ENCODE results near the gene CCBE1. TPM values are rescaled to one million over a fixed set of nuclear protein-coding genes. Genes with fewer than 3 reads are reported as not detected.

The CCBE1 gene
- polyA plus RNA-seq, 1 donor from 2014 or later = 0.19 TPM

DNA sequence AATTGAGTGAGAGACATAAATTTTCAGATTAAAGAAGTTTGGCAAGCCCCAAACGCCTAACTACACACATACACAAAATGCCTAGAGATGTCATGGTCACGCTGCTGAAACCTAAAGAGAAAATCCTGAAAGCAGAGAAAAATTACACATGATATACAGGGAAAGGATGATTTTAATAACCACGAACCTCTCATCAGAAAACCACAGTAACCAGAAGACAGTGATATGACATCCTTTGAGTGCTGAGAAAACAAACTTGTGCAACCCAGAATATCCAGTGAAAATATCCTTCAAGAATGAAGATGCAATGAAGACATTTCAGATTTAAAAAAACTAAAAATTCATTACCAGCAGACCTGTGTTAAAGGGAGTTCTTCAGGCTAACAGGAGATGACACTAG is 215.8 kb downstream of the CCBE1 start:
- H3K9me2 ChIP-seq (ENCODE audit: insufficient read depth, low read length) = no peaks in the 10 kb centered on the region
- H3F3A ChIP-seq (ENCODE audit: insufficient read depth, low read length, poor library complexity, severe bottlenecking) = no peaks in the 10 kb centered on the region
- TF ChIP-seq TAF1 (IDR thresholded peaks at IDR 0.05; ENCODE audit: low read depth) (no peak), MXI1 (conservative IDR thresholded peaks at IDR 0.05; ENCODE audit: poor library complexity, severe bottlenecking) (no peak), SMC3 (conservative IDR thresholded peaks at IDR 0.05; ENCODE audit: poor library complexity) (no peak), RAD21 (conservative IDR thresholded peaks at IDR 0.05) (no peak), EP300 (conservative IDR thresholded peaks at IDR 0.05; ENCODE audit: poor library complexity, severe bottlenecking) (no peak), POLR2AphosphoS5 (IDR thresholded peaks at IDR 0.05) (no peak)
- TF ChIP-seq, protein P1, sequence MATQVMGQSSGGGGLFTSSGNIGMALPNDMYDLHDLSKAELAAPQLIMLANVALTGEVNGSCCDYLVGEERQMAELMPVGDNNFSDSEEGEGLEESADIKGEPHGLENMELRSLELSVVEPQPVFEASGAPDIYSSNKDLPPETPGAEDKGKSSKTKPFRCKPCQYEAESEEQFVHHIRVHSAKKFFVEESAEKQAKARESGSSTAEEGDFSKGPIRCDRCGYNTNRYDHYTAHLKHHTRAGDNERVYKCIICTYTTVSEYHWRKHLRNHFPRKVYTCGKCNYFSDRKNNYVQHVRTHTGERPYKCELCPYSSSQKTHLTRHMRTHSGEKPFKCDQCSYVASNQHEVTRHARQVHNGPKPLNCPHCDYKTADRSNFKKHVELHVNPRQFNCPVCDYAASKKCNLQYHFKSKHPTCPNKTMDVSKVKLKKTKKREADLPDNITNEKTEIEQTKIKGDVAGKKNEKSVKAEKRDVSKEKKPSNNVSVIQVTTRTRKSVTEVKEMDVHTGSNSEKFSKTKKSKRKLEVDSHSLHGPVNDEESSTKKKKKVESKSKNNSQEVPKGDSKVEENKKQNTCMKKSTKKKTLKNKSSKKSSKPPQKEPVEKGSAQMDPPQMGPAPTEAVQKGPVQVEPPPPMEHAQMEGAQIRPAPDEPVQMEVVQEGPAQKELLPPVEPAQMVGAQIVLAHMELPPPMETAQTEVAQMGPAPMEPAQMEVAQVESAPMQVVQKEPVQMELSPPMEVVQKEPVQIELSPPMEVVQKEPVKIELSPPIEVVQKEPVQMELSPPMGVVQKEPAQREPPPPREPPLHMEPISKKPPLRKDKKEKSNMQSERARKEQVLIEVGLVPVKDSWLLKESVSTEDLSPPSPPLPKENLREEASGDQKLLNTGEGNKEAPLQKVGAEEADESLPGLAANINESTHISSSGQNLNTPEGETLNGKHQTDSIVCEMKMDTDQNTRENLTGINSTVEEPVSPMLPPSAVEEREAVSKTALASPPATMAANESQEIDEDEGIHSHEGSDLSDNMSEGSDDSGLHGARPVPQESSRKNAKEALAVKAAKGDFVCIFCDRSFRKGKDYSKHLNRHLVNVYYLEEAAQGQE (IDR thresholded peaks at IDR 0.05; ENCODE audit: borderline replicate concordance) = no peak
- no peak overlapping the region for H3K9ac ChIP-seq (ENCODE audit: low read length)
- no peaks in the 10 kb centered on the region for H3K9me3 ChIP-seq (ENCODE audit: low read length)
- no peak overlapping the region for H2AFZ ChIP-seq (ENCODE audit: low read depth, low read length)
- H3K27ac ChIP-seq (ENCODE audit: low read length) = no peak overlapping the region
- H3K4me2 ChIP-seq (ENCODE audit: low read length) = no peak overlapping the region
- H3K27me3 ChIP-seq (ENCODE audit: insufficient read depth, low read depth, low read length) = no peaks in the 10 kb centered on the region
- no peaks in the 10 kb centered on the region for H3K36me3 ChIP-seq (ENCODE audit: insufficient read depth, low read length)
- no peaks in the 10 kb centered on the region for H3K79me2 ChIP-seq (replicated peaks; ENCODE audit: insufficient read depth, low read length)
- H4K20me1 ChIP-seq (ENCODE audit: insufficient read depth) = no peaks in the 10 kb centered on the region
- no peak overlapping the region for H3K4me3 ChIP-seq (ENCODE audit: low read length)

DNA sequence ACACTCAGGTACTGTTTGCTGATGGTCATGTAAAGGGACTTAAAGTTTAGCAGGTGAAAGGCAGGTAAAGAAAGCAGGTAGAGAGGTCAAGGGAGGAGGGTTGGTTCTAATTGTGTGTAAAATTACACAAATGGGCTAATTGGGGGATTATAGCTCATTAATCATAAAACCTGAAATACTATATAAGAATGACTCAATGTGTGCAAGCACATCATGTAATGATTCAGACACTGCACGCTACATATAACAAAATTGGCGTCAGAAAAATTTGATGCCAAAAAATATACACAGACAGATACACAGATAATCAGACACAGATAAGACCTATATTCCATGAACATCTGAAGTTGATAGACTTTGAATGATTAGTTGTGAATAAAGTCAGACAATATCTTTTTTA is 217.4 kb downstream of the CCBE1 start:
- Histone ChIP-seq H3K9me3 (ENCODE audit: low read length) (no peaks in the 10 kb centered on the region), H3K36me3 (ENCODE audit: insufficient read depth, low read length) (no peaks in the 10 kb centered on the region), H3F3A (ENCODE audit: insufficient read depth, low read length, poor library complexity, severe bottlenecking) (no peaks in the 10 kb centered on the region), H3K27ac (ENCODE audit: low read length) (no peak overlapping the region), H3K9me2 (ENCODE audit: insufficient read depth, low read length) (no peaks in the 10 kb centered on the region), H3K4me2 (ENCODE audit: low read length) (no peak overlapping the region), H4K20me1 (ENCODE audit: insufficient read depth) (no peaks in the 10 kb centered on the region), H3K4me3 (ENCODE audit: low read length) (no peak overlapping the region), H3K27me3 (ENCODE audit: insufficient read depth, low read depth, low read length) (no peaks in the 10 kb centered on the region), H3K79me2 (replicated peaks; ENCODE audit: insufficient read depth, low read length) (no peaks in the 10 kb centered on the region), H2AFZ (ENCODE audit: low read depth, low read length) (no peak overlapping the region), H3K9ac (ENCODE audit: low read length) (no peak overlapping the region)
- no peak for TF ChIP-seq EP300 (conservative IDR thresholded peaks at IDR 0.05; ENCODE audit: poor library complexity, severe bottlenecking)
- TF ChIP-seq POLR2AphosphoS5 (IDR thresholded peaks at IDR 0.05) = no peak
- TF ChIP-seq SMC3 (conservative IDR thresholded peaks at IDR 0.05; ENCODE audit: poor library complexity) = no peak
- TF ChIP-seq EZH2 (IDR thresholded peaks at IDR 0.05; ENCODE audit: borderline replicate concordance, insufficient read depth, low read length, poor library complexity, severe bottlenecking) = no peak
- no peak for TF ChIP-seq TAF1 (IDR thresholded peaks at IDR 0.05; ENCODE audit: low read depth)
- TF ChIP-seq, protein P1 (IDR thresholded peaks at IDR 0.05; ENCODE audit: borderline replicate concordance) = no peak
- TF ChIP-seq RAD21 (conservative IDR thresholded peaks at IDR 0.05) = no peak
- TF ChIP-seq MXI1 (conservative IDR thresholded peaks at IDR 0.05; ENCODE audit: poor library complexity, severe bottlenecking) = no peak
- TF ChIP-seq, protein P2, sequence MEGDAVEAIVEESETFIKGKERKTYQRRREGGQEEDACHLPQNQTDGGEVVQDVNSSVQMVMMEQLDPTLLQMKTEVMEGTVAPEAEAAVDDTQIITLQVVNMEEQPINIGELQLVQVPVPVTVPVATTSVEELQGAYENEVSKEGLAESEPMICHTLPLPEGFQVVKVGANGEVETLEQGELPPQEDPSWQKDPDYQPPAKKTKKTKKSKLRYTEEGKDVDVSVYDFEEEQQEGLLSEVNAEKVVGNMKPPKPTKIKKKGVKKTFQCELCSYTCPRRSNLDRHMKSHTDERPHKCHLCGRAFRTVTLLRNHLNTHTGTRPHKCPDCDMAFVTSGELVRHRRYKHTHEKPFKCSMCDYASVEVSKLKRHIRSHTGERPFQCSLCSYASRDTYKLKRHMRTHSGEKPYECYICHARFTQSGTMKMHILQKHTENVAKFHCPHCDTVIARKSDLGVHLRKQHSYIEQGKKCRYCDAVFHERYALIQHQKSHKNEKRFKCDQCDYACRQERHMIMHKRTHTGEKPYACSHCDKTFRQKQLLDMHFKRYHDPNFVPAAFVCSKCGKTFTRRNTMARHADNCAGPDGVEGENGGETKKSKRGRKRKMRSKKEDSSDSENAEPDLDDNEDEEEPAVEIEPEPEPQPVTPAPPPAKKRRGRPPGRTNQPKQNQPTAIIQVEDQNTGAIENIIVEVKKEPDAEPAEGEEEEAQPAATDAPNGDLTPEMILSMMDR (IDR thresholded peaks at IDR 0.05; ENCODE audit: poor library complexity, severe bottlenecking) = no peak
